Measurements from ENCODE around the gene FRMD1. TPM values are rescaled to one million over a fixed set of nuclear protein-coding genes. Genes with fewer than 3 reads are reported as not detected.

The FRMD1 gene
- total RNA-seq, 1 experiment from 2014 or later, result 0.57 TPM

DNA sequence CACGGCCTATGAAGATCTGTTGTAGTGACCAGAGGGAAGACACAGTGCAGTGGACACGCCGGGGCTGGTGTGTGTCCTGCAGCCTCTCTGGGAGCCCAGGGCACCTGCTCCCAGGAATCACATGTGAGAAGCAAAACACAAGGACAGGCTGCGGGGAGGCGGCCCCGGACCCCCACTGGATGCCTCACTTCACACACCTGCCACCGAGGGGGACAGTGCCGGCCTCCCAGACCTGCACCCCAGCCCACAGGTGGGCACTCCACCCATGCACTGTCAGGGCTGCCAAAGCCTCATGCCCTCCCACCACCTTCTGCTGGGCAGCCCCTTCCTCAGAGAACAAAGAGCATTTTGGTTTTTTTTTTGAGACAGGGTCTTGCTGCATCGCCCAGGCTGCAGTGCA is 27.4 kb downstream of the FRMD1 start (continued):
- TF ChIP-seq, protein P1, sequence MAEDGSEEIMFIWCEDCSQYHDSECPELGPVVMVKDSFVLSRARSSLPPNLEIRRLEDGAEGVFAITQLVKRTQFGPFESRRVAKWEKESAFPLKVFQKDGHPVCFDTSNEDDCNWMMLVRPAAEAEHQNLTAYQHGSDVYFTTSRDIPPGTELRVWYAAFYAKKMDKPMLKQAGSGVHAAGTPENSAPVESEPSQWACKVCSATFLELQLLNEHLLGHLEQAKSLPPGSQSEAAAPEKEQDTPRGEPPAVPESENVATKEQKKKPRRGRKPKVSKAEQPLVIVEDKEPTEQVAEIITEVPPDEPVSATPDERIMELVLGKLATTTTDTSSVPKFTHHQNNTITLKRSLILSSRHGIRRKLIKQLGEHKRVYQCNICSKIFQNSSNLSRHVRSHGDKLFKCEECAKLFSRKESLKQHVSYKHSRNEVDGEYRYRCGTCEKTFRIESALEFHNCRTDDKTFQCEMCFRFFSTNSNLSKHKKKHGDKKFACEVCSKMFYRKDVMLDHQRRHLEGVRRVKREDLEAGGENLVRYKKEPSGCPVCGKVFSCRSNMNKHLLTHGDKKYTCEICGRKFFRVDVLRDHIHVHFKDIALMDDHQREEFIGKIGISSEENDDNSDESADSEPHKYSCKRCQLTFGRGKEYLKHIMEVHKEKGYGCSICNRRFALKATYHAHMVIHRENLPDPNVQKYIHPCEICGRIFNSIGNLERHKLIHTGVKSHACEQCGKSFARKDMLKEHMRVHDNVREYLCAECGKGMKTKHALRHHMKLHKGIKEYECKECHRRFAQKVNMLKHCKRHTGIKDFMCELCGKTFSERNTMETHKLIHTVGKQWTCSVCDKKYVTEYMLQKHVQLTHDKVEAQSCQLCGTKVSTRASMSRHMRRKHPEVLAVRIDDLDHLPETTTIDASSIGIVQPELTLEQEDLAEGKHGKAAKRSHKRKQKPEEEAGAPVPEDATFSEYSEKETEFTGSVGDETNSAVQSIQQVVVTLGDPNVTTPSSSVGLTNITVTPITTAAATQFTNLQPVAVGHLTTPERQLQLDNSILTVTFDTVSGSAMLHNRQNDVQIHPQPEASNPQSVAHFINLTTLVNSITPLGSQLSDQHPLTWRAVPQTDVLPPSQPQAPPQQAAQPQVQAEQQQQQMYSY (CRISPR knock-in tag; IDR thresholded peaks at IDR 0.05), result no peak
- TF ChIP-seq, protein P2, sequence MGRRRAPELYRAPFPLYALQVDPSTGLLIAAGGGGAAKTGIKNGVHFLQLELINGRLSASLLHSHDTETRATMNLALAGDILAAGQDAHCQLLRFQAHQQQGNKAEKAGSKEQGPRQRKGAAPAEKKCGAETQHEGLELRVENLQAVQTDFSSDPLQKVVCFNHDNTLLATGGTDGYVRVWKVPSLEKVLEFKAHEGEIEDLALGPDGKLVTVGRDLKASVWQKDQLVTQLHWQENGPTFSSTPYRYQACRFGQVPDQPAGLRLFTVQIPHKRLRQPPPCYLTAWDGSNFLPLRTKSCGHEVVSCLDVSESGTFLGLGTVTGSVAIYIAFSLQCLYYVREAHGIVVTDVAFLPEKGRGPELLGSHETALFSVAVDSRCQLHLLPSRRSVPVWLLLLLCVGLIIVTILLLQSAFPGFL (CRISPR knock-in tag; IDR thresholded peaks at IDR 0.05; ENCODE audit: borderline replicate concordance), result no peak
- TF ChIP-seq NFATC4 (CRISPR knock-in tag; IDR thresholded peaks at IDR 0.05), result no peak
- no peak for TF ChIP-seq EMX1 (CRISPR knock-in tag; IDR thresholded peaks at IDR 0.05)
- no peak for TF ChIP-seq NFYB (CRISPR knock-in tag; conservative IDR thresholded peaks at IDR 0.05; ENCODE audit: low read depth)
- TF ChIP-seq NR3C1 (CRISPR knock-in tag; conservative IDR thresholded peaks at IDR 0.05; ENCODE audit: low read depth), result no peak

DNA sequence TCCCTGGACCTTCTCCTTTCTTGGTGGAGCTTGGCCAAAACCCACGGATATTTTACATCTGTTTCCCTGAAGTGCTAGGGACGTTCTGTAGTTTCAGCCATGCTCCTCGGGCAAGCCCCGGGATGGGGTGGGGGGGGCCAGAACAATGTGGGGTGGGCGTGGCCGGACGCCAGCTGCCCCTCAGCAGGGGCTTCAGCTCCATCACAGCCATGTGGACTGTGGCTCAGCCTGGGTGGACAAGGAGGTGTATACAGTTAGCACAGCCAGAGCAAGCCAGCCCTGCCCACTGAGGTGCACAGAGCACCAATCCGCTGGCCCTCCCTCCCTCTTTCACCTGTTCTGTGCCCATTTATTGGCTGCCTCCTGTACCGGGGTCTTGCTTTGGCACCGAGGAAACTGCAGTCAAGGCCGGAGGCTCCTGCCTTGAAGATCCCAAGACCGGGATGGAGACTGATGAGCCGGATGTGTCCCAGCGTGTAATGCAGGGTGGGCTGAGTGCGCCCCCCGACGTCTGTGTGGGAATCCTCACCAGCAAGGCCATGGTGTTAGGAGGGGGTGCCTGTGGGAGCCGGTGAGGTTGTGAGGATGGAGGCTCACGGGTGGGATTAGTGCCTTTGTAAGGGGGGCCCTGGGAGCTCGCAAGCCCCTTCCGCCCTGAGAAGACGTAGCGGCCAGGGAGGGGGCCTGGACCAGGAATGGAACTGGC is 28.0 kb downstream of the FRMD1 start:
- Mint-ChIP-seq H3K9me3 (no peaks in the 10 kb centered on the region), H3K4me1 (no peaks in the 10 kb centered on the region), H3K27me3 (ENCODE audit: low read depth) (no peaks in the 10 kb centered on the region), H3K36me3 (no peaks in the 10 kb centered on the region), H3K27ac (no peak overlapping the region), H3K4me3 (no peak overlapping the region)
- CTCF ChIA-PET, result interaction anchor here (0.5 to 1.7 kb wide), 4 partner anchors 51 to 1188 kb away, joined by 3 to 4 read pairs (median 3); no protein-coding TSS in a partner anchor
- TF ChIP-seq ZNF138 (CRISPR knock-in tag; conservative IDR thresholded peaks at IDR 0.05) (0 out of 2 replicates have a peak, but pooled peaks have one; percentile 29), SP1 (CRISPR knock-in tag; conservative IDR thresholded peaks at IDR 0.05) (no peak)
- TF ChIP-seq, protein P3, sequence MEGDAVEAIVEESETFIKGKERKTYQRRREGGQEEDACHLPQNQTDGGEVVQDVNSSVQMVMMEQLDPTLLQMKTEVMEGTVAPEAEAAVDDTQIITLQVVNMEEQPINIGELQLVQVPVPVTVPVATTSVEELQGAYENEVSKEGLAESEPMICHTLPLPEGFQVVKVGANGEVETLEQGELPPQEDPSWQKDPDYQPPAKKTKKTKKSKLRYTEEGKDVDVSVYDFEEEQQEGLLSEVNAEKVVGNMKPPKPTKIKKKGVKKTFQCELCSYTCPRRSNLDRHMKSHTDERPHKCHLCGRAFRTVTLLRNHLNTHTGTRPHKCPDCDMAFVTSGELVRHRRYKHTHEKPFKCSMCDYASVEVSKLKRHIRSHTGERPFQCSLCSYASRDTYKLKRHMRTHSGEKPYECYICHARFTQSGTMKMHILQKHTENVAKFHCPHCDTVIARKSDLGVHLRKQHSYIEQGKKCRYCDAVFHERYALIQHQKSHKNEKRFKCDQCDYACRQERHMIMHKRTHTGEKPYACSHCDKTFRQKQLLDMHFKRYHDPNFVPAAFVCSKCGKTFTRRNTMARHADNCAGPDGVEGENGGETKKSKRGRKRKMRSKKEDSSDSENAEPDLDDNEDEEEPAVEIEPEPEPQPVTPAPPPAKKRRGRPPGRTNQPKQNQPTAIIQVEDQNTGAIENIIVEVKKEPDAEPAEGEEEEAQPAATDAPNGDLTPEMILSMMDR (IDR thresholded peaks at IDR 0.05), result peak; percentile 25; the same call in 1 of the 2 replicates
- POLR2A ChIA-PET, result no interaction called here
- ATAC-seq (peak; percentile 64), DNase-seq (ENCODE audit: low spot score) (peak; percentile 58)

DNA sequence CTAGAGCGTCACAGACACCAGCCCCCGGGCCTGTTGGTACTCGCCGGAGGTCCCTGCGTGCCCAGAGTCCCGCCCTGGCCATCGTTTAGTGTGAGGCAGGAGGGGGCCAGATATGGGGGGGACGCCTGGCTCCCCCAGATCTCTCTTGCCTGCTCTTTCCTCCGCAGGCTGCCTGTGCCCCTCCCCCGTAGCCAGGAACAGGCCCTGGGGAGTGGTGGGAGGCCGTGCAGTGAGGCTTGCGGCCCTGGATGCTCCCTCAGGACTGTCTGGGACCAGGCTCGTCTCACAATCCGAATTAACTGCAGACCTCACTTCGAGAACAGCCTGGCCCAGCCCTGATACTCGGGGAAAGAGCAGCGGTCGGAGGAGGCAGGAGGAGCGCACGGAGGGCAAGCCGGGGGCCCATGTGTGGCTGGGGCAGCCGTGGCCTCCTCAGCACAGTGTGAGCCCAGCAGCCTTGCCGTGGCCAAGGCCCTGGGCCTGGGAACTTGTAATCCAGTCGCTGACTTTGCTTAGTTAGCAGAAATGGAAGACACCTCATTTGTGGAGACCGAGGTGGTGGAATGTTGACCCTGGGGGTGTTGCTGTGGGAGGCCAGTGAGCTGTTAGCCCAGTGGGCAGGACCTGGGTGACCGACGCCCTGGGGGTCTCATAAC is 28.7 kb downstream of the FRMD1 start:
- H3K4me3 Mint-ChIP-seq, result no peak overlapping the region
- H3K27ac Mint-ChIP-seq, result 0 out of 2 replicates have a peak overlapping the region, but pooled peaks have one; percentile 53
- ATAC-seq (0 out of 2 replicates have a peak, but pooled peaks have one; percentile 17), DNase-seq (ENCODE audit: low spot score) (no peak)
- no peaks in the 10 kb centered on the region for H3K4me1 Mint-ChIP-seq
- no peaks in the 10 kb centered on the region for H3K36me3 Mint-ChIP-seq
- POLR2A ChIA-PET, result no interaction called here
- H3K27me3 Mint-ChIP-seq (ENCODE audit: low read depth), result no peaks in the 10 kb centered on the region
- H3K9me3 Mint-ChIP-seq, result no peaks in the 10 kb centered on the region
- CTCF ChIA-PET, result interaction anchor here (0.5 to 1.7 kb wide), 4 partner anchors 52 to 1188 kb away, joined by 3 to 4 read pairs (median 3); no protein-coding TSS in a partner anchor
- no peak for TF ChIP-seq JAZF1 (CRISPR knock-in tag; IDR thresholded peaks at IDR 0.05)
- TF ChIP-seq GTF2I (CRISPR knock-in tag; conservative IDR thresholded peaks at IDR 0.05), result no peak
- TF ChIP-seq NFE2L1 (CRISPR knock-in tag; IDR thresholded peaks at IDR 0.05), result no peak
- TF ChIP-seq, protein P4, sequence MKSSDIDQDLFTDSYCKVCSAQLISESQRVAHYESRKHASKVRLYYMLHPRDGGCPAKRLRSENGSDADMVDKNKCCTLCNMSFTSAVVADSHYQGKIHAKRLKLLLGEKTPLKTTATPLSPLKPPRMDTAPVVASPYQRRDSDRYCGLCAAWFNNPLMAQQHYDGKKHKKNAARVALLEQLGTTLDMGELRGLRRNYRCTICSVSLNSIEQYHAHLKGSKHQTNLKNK (CRISPR knock-in tag; IDR thresholded peaks at IDR 0.05), result no peak
- TF ChIP-seq, protein P2 (CRISPR knock-in tag; IDR thresholded peaks at IDR 0.05; ENCODE audit: borderline replicate concordance), result no peak
- TF ChIP-seq, protein P5, sequence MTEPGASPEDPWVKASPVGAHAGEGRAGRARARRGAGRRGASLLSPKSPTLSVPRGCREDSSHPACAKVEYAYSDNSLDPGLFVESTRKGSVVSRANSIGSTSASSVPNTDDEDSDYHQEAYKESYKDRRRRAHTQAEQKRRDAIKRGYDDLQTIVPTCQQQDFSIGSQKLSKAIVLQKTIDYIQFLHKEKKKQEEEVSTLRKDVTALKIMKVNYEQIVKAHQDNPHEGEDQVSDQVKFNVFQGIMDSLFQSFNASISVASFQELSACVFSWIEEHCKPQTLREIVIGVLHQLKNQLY (CRISPR knock-in tag; IDR thresholded peaks at IDR 0.05), result no peak
